ENCODE measurements around the gene PTPRG.

GRCh38 chr3:62011666-62012065 lies 450.3 kb downstream of the PTPRG start:
- no peak for TF ChIP-seq CTCF (conservative IDR thresholded peaks at IDR 0.05; ENCODE audit: low read depth, low read length)
- no peak for TF ChIP-seq EZH2phosphoT487 (IDR thresholded peaks at IDR 0.05; ENCODE audit: borderline replicate concordance, low read length)

Measured in PC-3 (cell line).